ENCODE results near the gene ZNF12.

DNA sequence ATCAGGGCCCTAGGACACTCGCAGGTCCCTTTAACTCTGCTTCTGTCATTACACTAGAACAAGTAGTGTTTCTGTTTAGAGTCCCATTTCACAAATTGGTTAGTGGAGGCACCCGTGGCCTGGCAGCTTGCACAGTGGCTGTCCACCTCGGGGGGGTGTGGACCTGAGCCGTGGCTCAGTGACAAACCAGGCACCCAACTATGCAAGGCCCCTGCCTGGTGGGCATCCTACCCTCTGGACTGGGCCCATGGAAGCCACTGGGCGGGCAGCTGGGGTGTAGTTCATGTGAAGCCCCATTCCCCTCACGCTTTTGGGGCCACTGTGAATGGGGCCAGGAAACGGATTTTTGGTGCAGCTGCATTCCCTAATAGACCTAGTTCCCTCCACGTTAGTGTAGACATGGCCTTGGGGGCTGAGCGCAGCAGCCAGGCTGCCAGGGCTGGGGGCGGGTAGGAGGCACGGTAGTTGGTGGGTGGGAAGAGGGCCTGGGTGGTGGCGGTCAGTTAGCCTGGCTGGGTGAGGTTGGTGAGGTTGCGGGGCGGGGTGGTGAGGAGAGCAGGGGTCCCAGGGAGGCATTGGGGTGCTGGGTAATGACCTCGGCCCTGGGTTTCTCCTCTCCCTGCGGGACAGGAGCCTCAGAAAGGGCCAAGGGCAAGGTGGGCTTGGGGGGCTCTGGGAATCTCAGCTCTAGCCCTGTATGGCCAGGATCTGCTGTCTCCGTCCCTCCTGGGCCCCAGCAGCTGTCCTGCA is 50.9 kb downstream of the ZNF12 start:
- TF ChIP-seq, protein P1, sequence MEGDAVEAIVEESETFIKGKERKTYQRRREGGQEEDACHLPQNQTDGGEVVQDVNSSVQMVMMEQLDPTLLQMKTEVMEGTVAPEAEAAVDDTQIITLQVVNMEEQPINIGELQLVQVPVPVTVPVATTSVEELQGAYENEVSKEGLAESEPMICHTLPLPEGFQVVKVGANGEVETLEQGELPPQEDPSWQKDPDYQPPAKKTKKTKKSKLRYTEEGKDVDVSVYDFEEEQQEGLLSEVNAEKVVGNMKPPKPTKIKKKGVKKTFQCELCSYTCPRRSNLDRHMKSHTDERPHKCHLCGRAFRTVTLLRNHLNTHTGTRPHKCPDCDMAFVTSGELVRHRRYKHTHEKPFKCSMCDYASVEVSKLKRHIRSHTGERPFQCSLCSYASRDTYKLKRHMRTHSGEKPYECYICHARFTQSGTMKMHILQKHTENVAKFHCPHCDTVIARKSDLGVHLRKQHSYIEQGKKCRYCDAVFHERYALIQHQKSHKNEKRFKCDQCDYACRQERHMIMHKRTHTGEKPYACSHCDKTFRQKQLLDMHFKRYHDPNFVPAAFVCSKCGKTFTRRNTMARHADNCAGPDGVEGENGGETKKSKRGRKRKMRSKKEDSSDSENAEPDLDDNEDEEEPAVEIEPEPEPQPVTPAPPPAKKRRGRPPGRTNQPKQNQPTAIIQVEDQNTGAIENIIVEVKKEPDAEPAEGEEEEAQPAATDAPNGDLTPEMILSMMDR (IDR thresholded peaks at IDR 0.05; ENCODE audit: low read depth, low read length), result no peak
- TF ChIP-seq POLR2A (IDR thresholded peaks at IDR 0.05; ENCODE audit: extremely low read depth, insufficient read length), result no peak
- TF ChIP-seq, protein P2, sequence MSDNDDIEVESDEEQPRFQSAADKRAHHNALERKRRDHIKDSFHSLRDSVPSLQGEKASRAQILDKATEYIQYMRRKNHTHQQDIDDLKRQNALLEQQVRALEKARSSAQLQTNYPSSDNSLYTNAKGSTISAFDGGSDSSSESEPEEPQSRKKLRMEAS (IDR thresholded peaks at IDR 0.05; ENCODE audit: low read depth, low read length), result no peak
- TF ChIP-seq MYC (IDR thresholded peaks at IDR 0.05; ENCODE audit: low read depth, low read length), result no peak
